DND-41 (cell line): ENCODE measurements around the gene PRKRIP1.

Source experiments
- EZH2 ChIP-seq: IDR thresholded peaks from 3 replicates; pipeline ENCODE4 v1.6.1; 2012; ENCODE audit warnings: borderline replicate concordance, low read depth, mild to moderate bottlenecking, moderate library complexity, low read length, inconsistent platforms; ENCODE audit not compliant: severe bottlenecking
- TF ChIP-seq, protein P1 (sequence below): IDR thresholded peaks from 2 replicates; pipeline ENCODE4 v1.5.1; 2012; ENCODE audit warnings: borderline replicate concordance, low read length, moderate library complexity, mild to moderate bottlenecking; ENCODE audit not compliant: poor library complexity, severe bottlenecking; ENCODE audit errors: extremely low read depth

DNA sequence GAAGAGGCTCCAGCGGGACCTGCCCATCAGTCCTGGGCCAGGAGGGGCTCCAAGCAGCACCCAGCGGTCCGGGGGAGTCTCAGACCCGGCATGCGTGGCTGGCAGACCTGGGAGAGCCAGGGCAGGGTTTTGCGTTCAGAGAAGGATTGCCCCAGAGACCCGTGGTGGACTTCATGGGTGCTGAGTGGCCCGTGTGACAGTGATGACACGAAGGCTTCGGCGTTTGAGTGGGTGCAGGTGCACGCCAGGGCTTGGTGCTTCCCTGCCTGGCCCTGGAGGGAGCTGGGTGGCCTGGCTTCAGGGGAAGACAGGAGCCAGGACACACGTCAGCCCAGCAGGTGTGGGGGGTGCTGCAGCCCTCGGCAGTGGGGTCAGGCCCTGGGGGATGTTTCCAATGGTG, 51.1 kb downstream of the PRKRIP1 start:
- TF ChIP-seq EZH2, result no peak
- TF ChIP-seq, protein P1, sequence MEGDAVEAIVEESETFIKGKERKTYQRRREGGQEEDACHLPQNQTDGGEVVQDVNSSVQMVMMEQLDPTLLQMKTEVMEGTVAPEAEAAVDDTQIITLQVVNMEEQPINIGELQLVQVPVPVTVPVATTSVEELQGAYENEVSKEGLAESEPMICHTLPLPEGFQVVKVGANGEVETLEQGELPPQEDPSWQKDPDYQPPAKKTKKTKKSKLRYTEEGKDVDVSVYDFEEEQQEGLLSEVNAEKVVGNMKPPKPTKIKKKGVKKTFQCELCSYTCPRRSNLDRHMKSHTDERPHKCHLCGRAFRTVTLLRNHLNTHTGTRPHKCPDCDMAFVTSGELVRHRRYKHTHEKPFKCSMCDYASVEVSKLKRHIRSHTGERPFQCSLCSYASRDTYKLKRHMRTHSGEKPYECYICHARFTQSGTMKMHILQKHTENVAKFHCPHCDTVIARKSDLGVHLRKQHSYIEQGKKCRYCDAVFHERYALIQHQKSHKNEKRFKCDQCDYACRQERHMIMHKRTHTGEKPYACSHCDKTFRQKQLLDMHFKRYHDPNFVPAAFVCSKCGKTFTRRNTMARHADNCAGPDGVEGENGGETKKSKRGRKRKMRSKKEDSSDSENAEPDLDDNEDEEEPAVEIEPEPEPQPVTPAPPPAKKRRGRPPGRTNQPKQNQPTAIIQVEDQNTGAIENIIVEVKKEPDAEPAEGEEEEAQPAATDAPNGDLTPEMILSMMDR, result no peak
